NCI-H69 (cell line): ENCODE data around the gene GTF2A1.
"Not testable (repeated sequence)": the region's sequence is repeated elsewhere in the genome, so short reads cannot be mapped to it uniquely, and the experiment has no call there.

Source experiments
- DNase-seq: peaks from one replicate; lab custom pipeline; 2025; lab: John Stamatoyannopoulos, UW

Gene GTF2A1

GRCh38 chr14:81220830-81221578 is at the start of gene GTF2A1:
GTF2A1 (minus strand) TSS chr14:81220959; CDS start chr14:81220518, 441 bp downstream.
- DNase-seq: peak; percentile 99

DNA sequence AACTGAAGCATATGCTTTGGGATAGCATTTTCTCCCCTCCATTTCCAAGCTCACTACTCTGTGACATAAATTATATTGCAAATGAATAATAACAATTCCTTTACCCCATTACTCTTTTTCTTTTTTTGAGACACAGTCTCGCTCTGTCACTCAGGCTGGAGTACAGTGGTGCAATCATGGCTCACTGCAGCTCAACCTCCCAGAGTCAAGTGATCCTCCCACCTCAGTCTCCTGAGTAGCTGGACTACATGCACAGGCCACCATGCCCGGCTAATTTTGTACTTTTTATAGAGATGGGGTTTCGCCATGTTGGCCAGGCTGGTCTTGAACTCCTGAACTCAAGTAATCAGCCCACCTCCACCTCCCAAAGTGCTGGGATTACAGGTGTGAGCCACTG is 49.2 kb upstream of the GTF2A1 start:
- DNase-seq: no peak

- peak; percentile 82 for DNase-seq
Measured at GRCh38 chr14:81269100-81269978, 48.6 kb upstream of the GTF2A1 start.

DNA sequence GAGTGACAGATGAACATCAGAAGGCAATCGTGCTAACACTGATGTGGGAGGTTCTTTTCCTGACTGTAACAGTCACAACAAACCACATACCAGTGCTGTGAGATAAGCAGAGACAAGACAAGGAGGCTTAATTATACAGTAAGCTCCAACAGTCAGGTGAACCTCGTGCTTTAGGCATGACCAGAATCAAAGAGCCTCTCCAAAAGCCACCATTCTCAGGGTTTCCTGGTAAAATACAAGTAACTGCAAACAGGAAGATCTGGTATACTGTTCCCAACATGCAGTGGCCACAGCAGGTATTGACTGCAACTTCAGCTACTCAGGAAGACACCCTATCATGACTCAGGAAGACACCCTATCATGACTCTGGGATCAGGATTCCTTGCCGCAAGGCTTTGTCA is 47.3 kb upstream of the GTF2A1 start:
- no peak for DNase-seq

DNA sequence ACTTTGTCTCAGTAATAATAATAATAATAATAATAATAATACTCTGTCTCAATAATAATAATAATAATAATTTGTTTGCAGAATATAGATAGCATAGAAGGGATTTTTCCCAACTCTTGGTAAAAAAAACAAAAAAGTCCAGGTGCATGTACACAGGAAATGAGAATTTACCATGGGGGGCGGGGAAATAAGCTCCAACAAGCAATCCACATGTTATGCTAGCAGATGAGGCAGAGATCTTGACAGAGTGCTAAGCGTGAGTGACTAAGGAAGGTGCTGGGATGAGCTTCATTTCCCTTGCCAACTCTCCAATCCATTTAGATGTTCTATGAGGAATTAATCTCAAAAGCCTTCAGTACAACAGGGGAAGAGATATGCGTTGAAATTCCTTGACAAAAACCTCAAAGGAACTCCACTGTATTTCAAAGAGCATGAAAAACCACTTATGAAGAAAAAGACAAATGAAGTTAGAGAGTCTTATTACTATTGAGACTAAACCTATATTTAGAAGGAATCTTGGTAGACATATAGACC is 44.9 kb upstream of the GTF2A1 start:
- DNase-seq: no peak

GRCh38 chr14:81264671-81265070 is 43.9 kb upstream of the GTF2A1 start:
- DNase-seq: no peak

DNA sequence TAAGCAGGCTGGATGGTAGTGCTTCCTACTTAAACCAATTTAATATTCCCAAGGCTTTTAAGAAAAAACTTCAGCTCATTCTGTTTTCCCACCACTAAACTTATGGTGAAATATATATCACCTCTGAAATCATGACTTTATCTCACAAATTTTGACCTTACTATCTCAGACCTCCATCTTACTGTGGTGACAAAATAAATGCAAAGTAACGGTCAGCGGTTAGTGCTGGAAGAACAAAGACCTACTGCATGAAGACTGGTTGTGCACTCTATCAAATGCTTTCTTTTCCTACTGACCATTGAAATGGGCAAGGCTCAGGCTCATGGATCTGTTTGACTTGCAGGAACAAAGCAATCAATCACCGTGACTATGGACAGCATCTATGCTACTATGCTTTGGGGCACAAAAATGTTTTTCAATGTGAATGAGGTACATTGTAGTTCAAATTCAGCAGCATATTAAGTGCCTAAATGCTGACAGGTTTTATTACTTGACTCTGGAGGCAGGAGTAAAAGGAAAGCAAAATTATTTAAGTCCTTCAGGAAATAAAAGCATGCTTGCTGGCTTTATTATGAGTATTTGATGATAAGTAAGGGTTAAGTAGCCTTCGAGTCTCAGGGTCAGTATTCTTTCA is 43.1 kb upstream of the GTF2A1 start:
- DNase-seq: peak; percentile 71

GRCh38 chr14:81261176-81261575 is 40.4 kb upstream of the GTF2A1 start:
- no peak for DNase-seq

DNA sequence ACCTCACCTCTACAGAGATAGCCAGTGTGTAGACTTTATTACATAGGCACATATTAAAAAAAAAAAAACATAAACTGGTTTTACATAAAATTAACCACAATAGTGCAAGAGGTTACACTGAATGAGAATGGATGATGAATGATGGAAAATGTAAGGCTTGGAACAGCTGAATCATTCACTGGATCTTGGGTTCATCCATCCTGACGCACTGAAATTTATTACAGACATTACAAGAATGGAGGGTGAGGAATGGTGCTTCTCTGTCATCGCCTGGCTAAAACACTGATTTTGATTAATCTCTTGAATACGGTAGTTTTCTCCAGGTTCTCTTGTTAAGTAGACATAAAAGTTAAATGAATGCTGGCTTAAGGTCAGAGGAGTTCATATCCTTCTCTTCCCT is 40.0 kb upstream of the GTF2A1 start:
- DNase-seq: no peak

DNA sequence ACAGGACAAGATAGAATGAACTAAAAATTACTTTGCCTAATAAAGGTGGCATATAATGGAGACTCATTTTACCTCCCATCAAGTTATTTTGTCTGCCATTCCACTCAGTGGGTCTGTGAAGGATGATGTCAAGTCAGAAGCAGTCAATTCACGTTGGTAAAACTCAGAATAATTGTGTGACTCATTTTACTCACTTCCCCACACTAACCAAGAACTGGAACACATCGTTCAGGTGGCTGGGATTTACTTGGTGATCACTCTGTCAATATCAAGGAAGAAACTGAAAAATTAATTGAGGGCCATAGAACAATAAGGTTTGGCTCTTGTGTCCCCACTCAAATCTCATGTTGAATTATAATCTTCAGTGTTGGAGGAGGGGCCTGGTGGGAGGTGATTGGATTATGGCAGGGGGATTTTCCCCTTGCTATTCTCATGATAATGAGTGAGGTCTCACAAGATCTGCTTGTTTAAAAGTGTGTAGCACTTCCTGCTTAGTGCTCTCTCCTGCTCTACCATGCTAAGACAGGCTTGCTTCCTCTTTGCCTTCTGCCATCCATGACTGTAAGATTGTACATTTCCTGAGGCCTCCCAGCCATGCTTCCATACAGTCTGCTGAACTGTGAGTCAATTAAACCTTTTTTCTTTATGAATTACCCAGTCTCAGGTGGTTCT is 35.7 kb upstream of the GTF2A1 start:
- DNase-seq: no peak

DNA sequence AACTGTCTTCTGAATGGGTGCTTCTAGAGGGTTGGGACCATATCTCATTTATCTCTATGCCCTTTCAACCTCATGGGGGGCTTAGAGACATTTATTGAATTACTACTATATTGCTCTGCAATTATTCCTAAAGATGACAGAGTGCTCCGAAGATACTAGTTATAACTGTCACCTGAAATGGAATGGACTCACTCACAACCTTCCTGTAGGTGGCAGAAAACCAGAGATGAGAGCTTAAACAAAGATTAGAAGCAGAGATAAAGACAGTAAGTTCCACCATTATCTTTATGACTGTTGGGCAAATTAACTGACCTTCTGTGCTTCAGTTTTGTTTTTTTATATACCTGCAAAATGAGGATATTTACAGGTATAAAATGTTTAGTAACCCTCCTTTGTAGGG is 31.5 kb upstream of the GTF2A1 start:
- peak; percentile 13 for DNase-seq

DNA sequence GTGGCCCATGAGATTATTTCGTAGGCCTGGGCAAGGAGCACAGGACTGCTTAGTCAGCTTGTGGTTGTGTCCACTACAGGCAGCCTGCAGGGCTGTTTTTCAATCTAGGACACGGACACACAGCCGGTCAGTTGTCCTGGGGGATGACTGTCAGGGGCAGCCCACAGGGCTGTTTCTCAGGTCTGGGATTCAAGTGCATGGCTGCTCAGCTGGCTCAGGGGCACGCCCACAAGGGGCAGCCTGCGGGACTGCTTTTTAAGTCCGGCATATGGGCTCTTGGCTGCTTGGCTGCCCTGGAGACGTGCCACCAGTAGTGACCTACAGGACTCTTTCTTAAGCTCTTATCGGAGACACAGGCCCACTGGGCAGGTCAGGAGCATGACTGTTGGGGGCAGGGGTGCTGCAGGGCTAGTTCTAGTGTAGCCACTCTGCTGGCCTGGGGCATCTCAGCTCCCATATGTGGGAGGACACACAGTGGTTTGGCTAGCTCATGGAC is 26.6 kb upstream of the GTF2A1 start:
- DNase-seq: no peak

- DNase-seq: no peak
Measured at GRCh38 chr14:81246461-81247270, 25.9 kb upstream of the GTF2A1 start.

GRCh38 chr14:81245771-81246170 is 25.0 kb upstream of the GTF2A1 start:
- no peak for DNase-seq

DNA sequence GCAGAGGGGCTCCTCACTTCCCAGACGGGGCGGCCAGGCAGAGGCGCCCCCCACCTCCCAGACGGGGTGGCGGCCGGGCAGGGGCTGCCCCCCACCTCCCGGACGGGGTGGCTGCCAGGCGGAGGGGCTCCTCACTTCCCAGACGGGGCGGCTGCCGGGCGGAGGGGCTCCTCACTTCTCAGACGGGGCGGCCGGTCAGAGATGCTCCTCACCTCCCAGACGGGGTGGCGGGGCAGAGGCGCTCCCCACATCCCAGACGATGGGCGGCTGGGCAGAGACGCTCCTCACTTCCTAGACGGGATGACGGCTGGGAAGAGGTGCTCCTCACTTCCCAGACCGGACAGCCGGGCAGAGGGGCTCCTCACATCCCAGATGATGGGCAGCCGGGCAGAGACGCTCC is 23.7 kb upstream of the GTF2A1 start:
- not testable (repeated sequence) for DNase-seq

DNA sequence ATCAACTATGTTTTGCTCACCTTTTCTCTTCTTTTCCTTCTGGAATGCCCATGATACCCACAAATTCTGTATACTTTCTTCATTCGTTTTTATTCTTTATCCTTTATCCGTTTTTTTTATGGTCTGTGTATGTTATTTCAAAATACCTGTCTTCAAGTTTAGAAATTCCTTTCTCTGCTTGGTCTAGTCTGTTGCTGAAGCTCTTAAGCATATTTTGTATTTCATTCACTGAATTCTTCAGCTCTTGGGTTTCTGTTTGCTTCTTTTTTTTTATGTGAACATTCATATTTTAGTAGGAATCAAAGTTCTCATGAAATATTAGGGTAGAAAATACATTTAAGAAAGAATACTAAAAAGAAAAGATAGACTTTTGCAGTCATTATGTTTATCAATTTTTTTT is 22.7 kb upstream of the GTF2A1 start:
- no peak for DNase-seq

- not testable (repeated sequence) for DNase-seq
Measured at GRCh38 chr14:81236849-81237248, 16.1 kb upstream of the GTF2A1 start.

DNA sequence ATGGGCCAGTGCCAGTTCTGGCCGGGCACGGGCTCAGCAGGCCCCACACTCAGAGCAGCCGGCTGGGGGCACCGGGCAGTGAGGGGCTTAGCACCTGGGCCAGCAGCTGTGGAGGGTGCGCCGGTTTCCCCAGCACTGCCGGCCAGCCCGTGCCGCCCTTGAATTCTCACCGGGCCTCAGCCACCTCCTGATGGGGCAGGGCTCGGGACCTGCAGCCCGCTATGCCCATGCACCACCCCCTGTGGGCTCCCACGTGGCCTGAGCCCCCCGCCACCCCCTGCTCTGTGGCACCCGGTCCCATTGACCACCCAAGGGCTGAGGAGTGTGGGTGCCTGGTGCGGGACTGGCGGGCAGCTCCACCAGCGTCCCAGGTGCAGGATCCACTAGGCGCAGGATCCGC is 15.4 kb upstream of the GTF2A1 start:
- no peak for DNase-seq

- DNase-seq: no peak
Measured at GRCh38 chr14:81235096-81235495, 14.3 kb upstream of the GTF2A1 start.

DNA sequence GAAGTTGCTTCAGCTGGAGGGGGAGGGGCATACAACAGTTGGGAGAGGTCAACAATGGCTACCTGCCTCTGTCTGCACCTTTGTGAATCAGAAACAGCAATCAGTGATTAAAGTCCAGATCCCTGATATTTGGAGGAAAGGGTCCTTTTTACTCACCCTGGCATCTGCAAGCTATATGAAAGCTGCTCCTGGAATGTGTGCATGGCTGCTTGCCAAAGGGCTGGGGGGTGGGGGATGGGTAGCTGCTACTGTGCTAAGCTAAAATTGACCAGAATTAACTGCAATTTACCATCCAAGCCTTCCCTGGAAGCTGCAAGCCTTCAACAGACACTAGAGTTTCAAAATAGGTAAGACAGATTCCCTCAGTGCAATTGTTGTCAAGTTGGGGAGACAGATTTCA is 13.5 kb upstream of the GTF2A1 start:
- peak; percentile 49 for DNase-seq

DNA sequence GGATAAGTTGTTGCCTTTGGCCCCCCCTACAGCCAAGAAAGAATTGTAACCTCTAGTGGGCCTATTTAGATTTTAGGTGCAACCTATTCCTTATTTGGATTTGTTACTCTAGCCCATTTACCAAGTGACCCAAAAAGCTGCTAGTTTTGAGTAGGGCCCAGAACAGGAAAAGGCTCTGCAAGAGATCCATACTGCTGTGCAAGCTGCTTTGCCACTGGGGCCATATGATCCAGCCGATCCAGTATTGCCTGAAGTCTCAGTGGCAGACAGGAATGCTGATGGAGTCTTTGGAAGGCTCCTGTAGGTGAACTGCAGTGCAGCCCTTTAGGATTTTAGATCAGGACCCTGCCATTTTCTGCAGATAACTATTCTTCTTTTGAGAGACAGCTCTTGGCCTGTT is 12.9 kb upstream of the GTF2A1 start:
- no peak for DNase-seq
